GM12878 (cell line): ENCODE results near the gene BCAS3. TPM values are rescaled to one million over a fixed set of nuclear protein-coding genes. Genes with fewer than 3 reads are reported as not detected.

Experiments
- ATAC-seq: fragments of 200-7000 bp; cut with Tn5 transposase; 3 replicates; pipeline ENCODE4 v1.9.1; 2020; ENCODE audit warnings: mild to moderate bottlenecking, moderate library complexity
- BruUV-seq: library from RNA; stranded (reverse); fragments of 400-500 nt; replicated peaks from 2 replicates; lab custom pipeline; 2021; lab: Mats Ljungman, UMichigan
- CTCF ChIA-PET: fragments of 300-600 bp; sonication (Branson Sonifier 250); formaldehyde crosslinking; extraction: SDS; loops from one replicate; lab custom pipeline; 2021; ENCODE audit warnings: inconsistent platforms; lab: Yijun Ruan, JAX
- POLR2A ChIA-PET: fragments of 350-600 bp; formaldehyde crosslinking; extraction: SDS; loops from one replicate; lab custom pipeline; 2021; ENCODE audit warnings: inconsistent platforms; lab: Charles Lee
- RAD21 ChIA-PET: fragments of 300-600 bp; sonication (Branson Sonifier 250); formaldehyde crosslinking; loops from one replicate; lab custom pipeline; 2023; ENCODE audit warnings: antibody characterized with exemption; ENCODE audit not compliant: unreplicated experiment; lab: Charles Lee
- SMC1A ChIA-PET: fragments of 300-600 bp; sonication (Branson Sonifier 250); formaldehyde crosslinking; loops from one replicate; lab custom pipeline; 2023; ENCODE audit not compliant: unreplicated experiment, uncharacterized antibody; lab: Charles Lee
- DNase-seq: peaks from one replicate; pipeline ENCODE4 v3.0.0-alpha.2; 2011; ENCODE audit warnings: low read depth, low spot score
- FAIRE-seq: peaks from 3 replicates; lab custom pipeline; 2011; peaks lifted over from hg19 to GRCh38; lab: Jason Lieb, UNC
- H2AFZ ChIP-seq: 2 replicates; pipeline ENCODE4 v1.6.0; 2011; ENCODE audit warnings: low read depth, low read length, control low read depth; ENCODE audit not compliant: control insufficient read depth
- H3K27ac ChIP-seq: 2 replicates; pipeline ENCODE4 v1.5.1; 2011; ENCODE audit warnings: control low read depth; ENCODE audit not compliant: control insufficient read depth, insufficient read depth
- H3K27me3 ChIP-seq, 2 experiments: replicated peaks in 1 of 2; 2 replicates each; pipeline versions ENCODE4 v1.6.0 to v1.6.1; 2011; ENCODE audit warnings: low read length in 1 of 2; ENCODE audit not compliant: control insufficient read depth in 2 of 2, insufficient read depth in 2 of 2
- H3K36me3 ChIP-seq, 2 experiments: 2 replicates each; pipeline ENCODE4 v1.5.1; 2011; ENCODE audit warnings: low read length in 1 of 2; ENCODE audit not compliant: control insufficient read depth in 2 of 2, insufficient read depth in 2 of 2
- H3K4me1 ChIP-seq: 2 replicates; pipeline ENCODE4 v1.6.1; 2011; ENCODE audit warnings: mild to moderate bottlenecking, low read length, moderate library complexity, mixed read lengths; ENCODE audit not compliant: control insufficient read depth, insufficient read depth
- H3K4me2 ChIP-seq: 2 replicates; pipeline ENCODE4 v1.6.0; 2011; ENCODE audit warnings: control low read depth; ENCODE audit not compliant: control insufficient read depth, insufficient read depth
- H3K4me3 ChIP-seq: fragments of 200-600 bp; sonication (generic); 2 replicates; pipeline ENCODE4 v1.5.1; 2016
- H3K79me2 ChIP-seq: 2 replicates; pipeline ENCODE4 v1.6.0; 2011; ENCODE audit warnings: low read length; ENCODE audit not compliant: control insufficient read depth, insufficient read depth
- H3K9ac ChIP-seq: 2 replicates; pipeline ENCODE4 v1.8.0; 2011; ENCODE audit warnings: low read length, control low read depth, mixed read lengths; ENCODE audit not compliant: control insufficient read depth, insufficient read depth
- H3K9me3 ChIP-seq: replicated peaks from 3 replicates; pipeline ENCODE4 v1.5.1; 2011; ENCODE audit warnings: mild to moderate bottlenecking, low read length; ENCODE audit not compliant: control insufficient read depth, insufficient read depth
- H4K20me1 ChIP-seq: 2 replicates; pipeline ENCODE4 v1.6.0; 2011; ENCODE audit not compliant: control insufficient read depth, insufficient read depth
- ETV6 ChIP-seq, 2 experiments: fragments of 450-650 bp in 1 of 2; IDR thresholded peaks in 1 of 2; conservative IDR thresholded peaks in 1 of 2; 2 replicates each; pipeline ENCODE4 v1.6.1; 2014; ENCODE audit warnings: antibody characterized with exemption in 1 of 2, borderline replicate concordance in 1 of 2, low read depth in 1 of 2, mild to moderate bottlenecking in 1 of 2, moderate library complexity in 1 of 2
- IRF3 ChIP-seq: fragments of 450-650 bp; IDR thresholded peaks from 2 replicates; pipeline ENCODE4 v1.6.1; 2014; ENCODE audit warnings: mild to moderate bottlenecking
- NFXL1 ChIP-seq: fragments of 450-650 bp; IDR thresholded peaks from 2 replicates; pipeline ENCODE4 v1.6.1; 2017; ENCODE audit warnings: antibody characterized with exemption, mild to moderate bottlenecking, borderline replicate concordance
- WGBS: methylation state at CpG from one replicate; pipeline ENCODE4 v1.1.6; 2016; ENCODE audit warnings: low lambda C conversion rate; ENCODE audit not compliant: insufficient replicate concordance, insufficient coverage; ENCODE audit errors: missing lambda C conversion rate; 5-methylcytosine and 5-hydroxymethylcytosine counted together
- in situ Hi-C: fragments of 300-500 bp; cut with MboI; formaldehyde crosslinking; loops from 9 replicates; pipeline ENCODE4 v1.14.3; 2018; ENCODE audit warnings: mixed read lengths
- intact Hi-C: fragments of 100-400 bp; cut with micrococcal nuclease; formaldehyde crosslinking; loops from one replicate; pipeline ENCODE4 v1.14.2; 2022; ENCODE audit not compliant: unreplicated experiment
- polyA plus RNA-seq, 11 experiments: library from polyadenylated mRNA; depleted of rRNA in 4 of 11; unstranded in 6 of 11; stranded (reverse) in 5 of 11; fragments of >200 nt; fragmentation: Nextera tagmentation in 4 of 11; fragmentation: Illumina TruSeq in 1 of 11; extraction: Ambion mirVana in 4 of 11; extraction: Trizol in 1 of 11; gene quantifications; 1 replicate in 1 of 11; 2 replicates in 10 of 11; pipeline versions ENCODE4 v1.2.1 to v1.2.3, GENCODE V29; 2011 to 2016; ENCODE audit warnings: inconsistent platforms in 2 of 11, missing spikeins in 2 of 11, low read depth in 1 of 11
- total RNA-seq, 4 experiments: library from RNA; depleted of rRNA in 3 of 4; stranded (reverse); fragments of >200 nt in 3 of 4; fragmentation: Illumina TruSeq in 1 of 4; extraction: Trizol in 1 of 4; gene quantifications; 2 replicates each; pipeline versions ENCODE4 v1.2.1 to v1.2.3, GENCODE V29; 2013 to 2021

BCAS3 gene
- total and polyA plus RNA-seq, 10 of the 15 experiments (the other 5 are each of a cell fraction or from before 2014, with no cell fraction given), result 2.1 to 11.0 (median 6.6) TPM

- CTCF ChIA-PET, result interaction anchor here (0.8 to 1.3 kb wide), 2 partner anchors 91 to 196 kb away, joined by 3 to 4 read pairs; no protein-coding TSS in a partner anchor
- no peak overlapping the region for H3K4me2 ChIP-seq
- H3K79me2 ChIP-seq, result no peaks in the 10 kb centered on the region
- ATAC-seq (no peak), FAIRE-seq (no peak), DNase-seq (no peak)
- TF ChIP-seq ETV6 (conservative IDR thresholded peaks at IDR 0.05 in 1 of 2, IDR thresholded peaks at IDR 0.05 in 1 of 2; ENCODE audit: borderline replicate concordance in 1 of 2, low read depth in 1 of 2), result peak in 1 of 2 experiments; percentile 11; a peak in 2 of 4 replicates
- TF ChIP-seq NFXL1, result peak; percentile 31; the same call in 1 of the 2 replicates
- no peak for TF ChIP-seq IRF3
- BruUV-seq, result no TSS peak
- RAD21 ChIA-PET, result interaction anchor here (0.9 kb wide), 1 partner anchor 8 kb away, joined by 3 read pairs; no protein-coding TSS in a partner anchor
- H4K20me1 ChIP-seq, result no peaks in the 10 kb centered on the region
- POLR2A ChIA-PET, result interaction anchor here (0.5 kb wide), 1 partner anchor 230 kb away, joined by 3 read pairs; no protein-coding TSS in a partner anchor
- SMC1A ChIA-PET, result interaction anchor here (0.7 kb wide), 1 partner anchor 8 kb away, joined by 3 read pairs; no protein-coding TSS in a partner anchor
- H2AFZ ChIP-seq, result no peak overlapping the region
- WGBS, result 22% methylated on average over 10 of the region's 10 CpGs
- H3K9me3 ChIP-seq, result no peaks in the 10 kb centered on the region; the same call in 2 of the 3 replicates
- no peak overlapping the region for H3K9ac ChIP-seq
- H3K4me3 ChIP-seq, result no peak overlapping the region
- H3K36me3 ChIP-seq, result no peaks in the 10 kb centered on the region
- no peaks in the 10 kb centered on the region for H3K27me3 ChIP-seq
- in situ Hi-C loops (no loop called here), intact Hi-C loops (no loop called here)
- H3K27ac ChIP-seq, result no peak overlapping the region
- H3K4me1 ChIP-seq, result no peaks in the 10 kb centered on the region; the same call in 1 of the 2 replicates
These were observed 612.0 kb downstream of the BCAS3 start for GRCh38 chr17:61289408-61290385.
